ENCODE results near the gene AKR1C8.
"Not testable (repeated sequence)": the region's sequence is repeated elsewhere in the genome, so short reads cannot be mapped to it uniquely, and the experiment has no call there.

The AKR1C8 gene

GRCh38 chr10:5117026-5117425, 67.9 kb downstream of the AKR1C8 start:
- TF ChIP-seq CTCF (conservative IDR thresholded peaks at IDR 0.05) = no peak
- H3K27ac ChIP-seq = no peak overlapping the region

GRCh38 chr10:5116621-5117020, 68.3 kb downstream of the AKR1C8 start:
- TF ChIP-seq CTCF (conservative IDR thresholded peaks at IDR 0.05) = no peak
- H3K27ac ChIP-seq = no peak overlapping the region

GRCh38 chr10:5109861-5110260, 75.1 kb downstream of the AKR1C8 start:
- not testable (repeated sequence) for H3K27ac ChIP-seq

GRCh38 chr10:5108658-5109416, 76.1 kb downstream of the AKR1C8 start:
- no peak overlapping the region for H3K27ac ChIP-seq
- no peak for TF ChIP-seq CTCF (conservative IDR thresholded peaks at IDR 0.05)

GRCh38 chr10:5107860-5108526, 77.0 kb downstream of the AKR1C8 start:
- H3K27ac ChIP-seq = no peak overlapping the region
- no peak for TF ChIP-seq CTCF (conservative IDR thresholded peaks at IDR 0.05)

- TF ChIP-seq CTCF (conservative IDR thresholded peaks at IDR 0.05) = no peak
Measured at GRCh38 chr10:5106553-5106952, 78.4 kb downstream of the AKR1C8 start.

GRCh38 chr10:5105626-5106025, 79.3 kb downstream of the AKR1C8 start:
- no peak for TF ChIP-seq CTCF (conservative IDR thresholded peaks at IDR 0.05)
- no peak overlapping the region for H3K27ac ChIP-seq

More at GRCh38 chr10:5106553-5106952, 78.4 kb downstream of the AKR1C8 start:
- no peak overlapping the region for H3K27ac ChIP-seq

All from VCaP (cell line).